HG02938 (cell line): ENCODE measurements around the gene CTAGE9.
"Not testable (repeated sequence)": the region's sequence is repeated elsewhere in the genome, so short reads cannot be mapped to it uniquely, and the experiment has no call there.

Source experiments
- ATAC-seq: cut with Tn5 transposase; IDR thresholded peaks from one replicate; pipeline ENCODE4 v1.9.1; 2021; ENCODE audit warnings: mild to moderate bottlenecking, moderate library complexity; ENCODE audit not compliant: unreplicated experiment

The CTAGE9 gene, protein sequence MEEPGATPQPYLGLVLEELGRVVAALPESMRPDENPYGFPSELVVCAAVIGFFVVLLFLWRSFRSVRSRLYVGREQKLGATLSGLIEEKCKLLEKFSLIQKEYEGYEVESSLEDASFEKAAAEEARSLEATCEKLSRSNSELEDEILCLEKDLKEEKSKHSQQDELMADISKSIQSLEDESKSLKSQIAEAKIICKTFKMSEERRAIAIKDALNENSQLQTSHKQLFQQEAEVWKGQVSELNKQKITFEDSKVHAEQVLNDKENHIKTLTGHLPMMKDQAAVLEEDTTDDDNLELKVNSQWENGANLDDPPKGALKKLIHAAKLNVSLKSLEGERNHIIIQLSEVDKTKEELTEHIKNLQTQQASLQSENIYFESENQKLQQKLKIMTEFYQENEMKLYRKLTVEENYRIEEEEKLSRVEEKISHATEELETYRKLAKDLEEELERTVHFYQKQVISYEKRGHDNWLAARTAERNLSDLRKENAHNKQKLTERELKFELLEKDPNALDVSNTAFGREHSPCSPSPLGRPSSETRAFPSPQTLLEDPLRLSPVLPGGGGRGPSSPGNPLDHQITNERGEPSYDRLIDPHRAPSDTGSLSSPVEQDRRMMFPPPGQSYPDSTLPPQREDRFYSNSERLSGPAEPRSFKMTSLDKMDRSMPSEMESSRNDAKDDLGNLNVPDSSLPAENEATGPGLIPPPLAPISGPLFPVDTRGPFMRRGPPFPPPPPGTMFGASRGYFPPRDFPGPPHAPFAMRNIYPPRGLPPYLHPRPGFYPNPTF

DNA sequence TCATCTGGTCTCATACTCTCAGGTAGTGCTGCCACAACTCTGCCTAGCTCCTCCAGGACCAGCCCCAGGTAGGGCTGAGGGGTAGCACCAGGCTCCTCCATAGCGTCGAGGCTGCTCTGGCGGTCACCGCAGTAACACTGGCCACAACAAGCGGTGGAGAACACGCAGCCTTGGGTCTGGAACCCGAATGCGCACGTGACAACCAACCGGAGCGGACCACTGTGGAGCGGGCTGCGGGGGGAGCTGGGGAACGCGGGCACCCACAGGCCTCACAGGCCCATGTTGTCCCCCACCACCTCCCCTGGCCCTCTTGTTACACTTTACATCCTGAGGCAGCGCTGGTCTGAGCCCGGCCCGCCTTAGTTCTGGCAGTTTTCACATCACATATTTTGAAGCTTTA, at the start of gene CTAGE9:
Gene CTAGE9 (minus strand): TSS at position 101 of the 400 bp plus-strand sequence. CDS start 0 bp downstream, at position 101.
- ATAC-seq, result not testable (repeated sequence)

DNA sequence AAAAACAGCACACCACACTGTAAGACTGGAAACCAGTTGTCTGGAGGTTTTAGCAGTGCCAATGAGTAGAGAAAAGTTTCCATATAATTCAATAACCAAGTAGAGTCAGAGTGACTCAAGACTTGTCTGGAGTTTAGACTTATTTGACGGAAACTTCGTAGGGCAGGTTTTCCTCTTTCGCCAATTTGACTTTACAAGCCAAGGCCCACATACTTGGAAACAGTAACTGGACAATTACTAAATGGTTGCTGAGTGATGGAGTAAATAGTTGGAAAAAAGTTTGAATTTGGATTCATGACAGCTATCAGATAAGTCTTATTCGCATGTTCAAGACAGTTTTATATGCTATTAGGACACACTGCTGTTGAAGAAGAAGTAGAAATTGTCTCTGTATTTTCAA, 48.1 kb upstream of the CTAGE9 start:
- no peak for ATAC-seq

DNA sequence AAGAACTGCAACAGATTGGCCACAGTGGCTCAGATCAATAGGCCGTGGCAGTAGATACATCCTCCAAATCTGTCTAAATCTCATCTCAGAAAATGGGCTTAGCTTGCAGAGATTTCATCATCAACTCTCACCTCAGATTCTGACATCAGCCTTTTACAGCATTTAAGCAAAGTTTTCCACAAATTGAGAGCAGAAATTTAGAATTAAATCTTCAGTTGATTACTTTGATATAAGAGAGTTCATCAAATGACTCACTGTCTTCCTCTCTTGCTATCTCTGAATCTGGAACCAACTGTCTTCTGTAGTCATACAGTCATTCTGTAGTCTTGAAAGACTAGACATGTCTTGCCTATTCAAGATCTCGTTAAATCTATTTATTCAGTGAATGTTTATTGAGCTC, 45.2 kb upstream of the CTAGE9 start:
- no peak for ATAC-seq

DNA sequence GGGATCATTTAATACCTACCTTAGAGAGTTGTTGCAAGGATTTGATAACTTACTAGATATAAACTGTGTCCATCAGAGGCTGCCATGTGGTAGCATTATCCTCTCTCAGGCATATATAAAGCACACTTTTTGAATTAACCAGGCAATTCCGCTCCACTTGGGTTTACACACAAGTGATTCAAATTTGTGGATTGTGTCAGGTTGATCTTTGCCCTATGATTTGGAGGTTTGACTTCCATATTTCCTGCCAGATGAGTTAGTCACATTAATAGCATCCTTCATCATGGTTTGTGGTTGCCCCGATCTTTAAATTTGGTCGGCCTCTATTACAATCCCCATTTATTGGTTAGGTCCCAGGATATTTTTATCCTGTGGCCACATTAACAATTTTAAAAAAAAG, 44.8 kb upstream of the CTAGE9 start:
- ATAC-seq, result no peak

DNA sequence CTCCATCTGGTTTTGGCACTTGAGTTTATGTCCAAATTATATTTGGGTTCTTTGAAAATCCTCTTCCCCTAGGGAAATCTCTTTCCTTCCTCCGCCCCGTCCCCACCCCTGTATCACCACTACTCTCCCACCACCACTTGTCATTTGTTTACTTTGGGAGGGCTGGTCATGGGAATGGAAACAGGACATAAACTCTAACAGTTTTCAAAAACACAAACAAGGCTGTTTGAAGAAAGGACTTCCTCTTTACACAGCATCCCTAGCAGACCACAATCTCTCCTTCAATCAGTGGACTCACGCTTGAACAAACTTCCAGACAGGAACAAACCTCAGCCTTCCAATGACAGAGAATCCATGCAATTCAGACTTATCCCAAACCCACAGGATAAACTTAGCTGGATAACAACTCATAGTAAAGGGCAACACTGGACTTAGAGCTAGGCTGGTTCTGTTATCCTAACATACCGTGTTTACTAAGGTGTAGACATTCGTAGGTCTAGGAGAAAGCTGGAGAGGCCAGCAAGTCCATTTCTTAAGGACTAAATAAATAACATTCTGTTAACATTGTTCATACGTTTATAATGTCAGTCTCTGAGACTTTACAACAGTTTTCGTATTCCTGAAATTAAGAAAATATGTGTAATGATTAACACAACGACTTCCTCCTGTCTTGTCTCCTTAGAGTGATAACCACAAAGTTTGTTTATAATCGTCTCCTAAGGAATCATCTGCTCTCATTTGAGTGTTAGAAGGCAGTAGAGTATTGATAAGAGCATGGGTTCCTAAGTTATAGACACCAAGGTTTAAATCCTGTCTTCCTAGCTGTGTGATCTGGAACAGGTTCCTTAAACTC, 44.1 kb upstream of the CTAGE9 start:
- ATAC-seq, result no peak

DNA sequence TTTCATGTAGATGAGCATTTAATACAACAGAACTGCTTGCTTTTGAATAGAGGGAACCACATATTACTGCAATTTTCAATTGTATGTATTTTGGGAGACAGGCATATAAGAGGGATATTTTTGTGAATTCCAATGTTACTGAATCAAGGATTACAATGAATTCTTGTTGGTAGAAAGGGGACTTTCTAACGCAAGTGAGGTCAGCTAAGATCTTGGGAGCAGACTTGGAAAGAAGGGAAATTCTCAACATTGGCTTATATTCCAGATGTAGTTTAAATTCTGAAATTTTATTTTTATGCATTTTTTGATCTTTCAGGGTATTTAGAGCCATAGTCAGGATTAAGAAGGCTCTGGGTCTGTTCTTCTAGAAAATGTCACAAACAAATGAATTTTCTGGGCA, 43.3 kb upstream of the CTAGE9 start:
- ATAC-seq, result no peak

DNA sequence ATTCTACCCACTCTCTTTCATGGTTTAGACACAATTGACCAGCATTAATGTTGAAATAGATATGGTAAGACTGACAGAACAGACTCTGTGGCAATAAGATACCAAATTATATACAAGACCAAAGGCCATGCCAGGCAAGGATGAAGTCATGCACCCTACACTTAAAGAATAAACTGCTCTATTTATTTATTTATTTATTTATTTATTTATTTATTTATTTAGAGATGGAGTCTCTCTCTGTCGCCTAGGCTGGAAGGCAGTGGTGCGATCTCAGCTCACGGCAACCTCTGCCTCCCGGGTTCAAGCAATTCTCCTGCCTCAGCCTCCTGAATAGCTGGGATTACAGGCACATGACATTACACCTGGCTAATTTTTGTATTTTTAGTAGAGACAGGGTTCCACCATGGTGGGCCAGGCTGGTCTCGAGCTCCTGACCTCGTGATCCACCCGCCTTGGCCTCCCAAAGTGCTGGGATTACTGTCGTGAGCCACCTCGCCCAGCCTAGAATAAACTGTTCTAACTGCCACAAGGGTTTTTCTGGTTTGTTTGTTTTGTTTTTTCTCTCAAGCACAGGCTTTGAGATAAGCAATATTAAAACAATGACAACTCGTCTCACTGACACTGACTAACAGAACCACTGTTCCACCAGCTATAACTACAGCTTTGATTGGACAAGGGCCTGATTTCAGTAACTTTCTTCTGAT, 40.3 kb upstream of the CTAGE9 start:
- not testable (repeated sequence) for ATAC-seq

DNA sequence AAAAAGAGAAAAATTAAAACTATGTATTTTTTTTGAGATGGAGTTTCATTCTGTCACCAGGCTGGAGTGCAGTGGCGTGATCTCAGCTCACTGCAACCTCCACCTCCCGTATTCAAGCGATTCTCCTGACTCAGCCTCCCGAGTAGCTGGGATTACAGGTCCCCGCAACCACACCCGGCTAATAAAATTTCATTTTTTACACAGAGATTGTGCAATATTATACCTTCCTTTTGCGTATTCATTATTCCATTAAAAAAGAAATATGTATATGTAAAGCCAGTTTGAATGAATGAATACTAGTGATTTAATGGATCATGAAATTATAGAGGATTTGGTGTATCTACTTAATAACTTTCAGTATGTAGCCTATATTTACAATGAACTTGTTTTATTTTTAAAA, 38.2 kb upstream of the CTAGE9 start:
- no peak for ATAC-seq

DNA sequence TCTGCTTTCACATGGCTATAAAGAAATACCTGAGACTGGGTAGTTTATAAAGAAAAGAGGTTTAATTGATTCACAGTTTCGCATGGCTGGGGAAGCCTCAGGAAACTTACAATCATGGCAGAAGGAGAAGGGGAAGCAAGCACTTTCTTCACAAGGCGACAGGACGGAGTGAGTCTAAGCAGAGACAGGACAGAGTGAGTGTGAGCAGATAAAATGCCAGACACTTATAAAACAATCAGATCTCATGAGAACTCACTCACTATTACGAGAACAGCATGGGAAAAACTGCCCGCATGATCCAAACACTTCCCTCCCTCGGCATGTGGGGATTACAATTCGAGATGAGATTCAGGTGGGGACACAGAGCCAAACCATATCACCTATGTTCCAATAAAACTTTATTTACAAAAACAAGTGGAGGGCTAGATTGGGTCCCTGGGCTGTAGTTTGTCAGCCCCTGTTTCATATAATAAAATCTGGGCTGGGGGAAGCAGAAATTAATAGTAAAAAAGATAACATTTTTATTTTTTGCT, 37.1 kb upstream of the CTAGE9 start:
- ATAC-seq, result no peak

DNA sequence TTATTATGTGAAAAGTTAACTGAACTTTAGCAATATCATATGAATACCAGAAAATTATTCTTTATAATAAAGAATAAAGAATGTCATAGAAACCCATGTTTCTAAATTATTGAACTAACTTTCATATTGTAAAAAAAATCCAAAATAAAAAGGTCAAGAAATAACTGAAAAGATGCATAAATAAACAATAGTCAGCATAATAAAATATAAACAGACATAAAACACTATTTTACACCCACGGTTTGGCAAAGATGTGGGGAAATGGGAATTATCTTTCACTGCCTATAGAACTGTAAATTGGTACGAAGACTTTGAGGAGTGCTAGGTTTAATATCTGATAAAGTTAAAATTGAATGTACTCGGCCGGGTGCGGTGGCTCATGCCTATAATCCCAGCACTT, 34.7 kb upstream of the CTAGE9 start:
- no peak for ATAC-seq

DNA sequence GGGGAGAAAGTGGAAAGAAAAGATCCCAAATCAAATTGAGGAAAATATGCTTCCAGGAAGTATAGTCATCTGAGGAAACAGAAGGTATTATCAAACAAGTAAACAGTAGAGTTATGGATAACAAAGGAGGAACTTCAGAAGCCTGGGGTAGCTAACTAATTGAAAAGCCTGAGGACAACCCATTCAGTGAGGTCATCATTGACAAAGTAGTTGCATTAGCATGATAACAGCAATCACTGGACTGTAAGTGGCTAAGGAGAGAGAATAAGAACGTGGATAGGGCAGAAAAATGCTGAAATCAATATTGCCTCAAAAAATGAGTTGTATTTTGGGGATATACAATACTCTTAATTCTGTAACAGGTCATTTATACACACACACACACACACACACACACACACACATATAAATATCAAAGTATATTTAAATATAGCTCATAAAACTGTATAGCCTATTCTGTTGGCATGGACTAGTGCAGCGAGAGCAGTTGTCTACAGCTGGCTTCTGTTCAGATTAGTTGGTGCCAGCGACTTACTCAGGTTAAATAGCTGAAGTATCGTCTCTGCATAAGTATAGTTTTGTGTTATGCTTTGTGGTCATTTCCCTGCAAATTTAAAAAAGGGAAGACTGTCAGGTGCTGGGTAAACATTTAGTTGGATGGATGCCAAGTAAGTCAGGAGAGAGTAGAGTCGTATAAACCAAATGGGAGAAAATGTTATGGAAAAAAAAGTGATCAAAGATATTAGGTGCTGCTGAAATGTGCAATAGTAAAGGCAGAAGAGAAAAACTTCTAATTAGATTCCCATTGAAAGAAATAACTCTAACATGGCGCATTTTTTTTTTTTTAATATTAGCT, 33.8 kb upstream of the CTAGE9 start:
- ATAC-seq, result no peak

DNA sequence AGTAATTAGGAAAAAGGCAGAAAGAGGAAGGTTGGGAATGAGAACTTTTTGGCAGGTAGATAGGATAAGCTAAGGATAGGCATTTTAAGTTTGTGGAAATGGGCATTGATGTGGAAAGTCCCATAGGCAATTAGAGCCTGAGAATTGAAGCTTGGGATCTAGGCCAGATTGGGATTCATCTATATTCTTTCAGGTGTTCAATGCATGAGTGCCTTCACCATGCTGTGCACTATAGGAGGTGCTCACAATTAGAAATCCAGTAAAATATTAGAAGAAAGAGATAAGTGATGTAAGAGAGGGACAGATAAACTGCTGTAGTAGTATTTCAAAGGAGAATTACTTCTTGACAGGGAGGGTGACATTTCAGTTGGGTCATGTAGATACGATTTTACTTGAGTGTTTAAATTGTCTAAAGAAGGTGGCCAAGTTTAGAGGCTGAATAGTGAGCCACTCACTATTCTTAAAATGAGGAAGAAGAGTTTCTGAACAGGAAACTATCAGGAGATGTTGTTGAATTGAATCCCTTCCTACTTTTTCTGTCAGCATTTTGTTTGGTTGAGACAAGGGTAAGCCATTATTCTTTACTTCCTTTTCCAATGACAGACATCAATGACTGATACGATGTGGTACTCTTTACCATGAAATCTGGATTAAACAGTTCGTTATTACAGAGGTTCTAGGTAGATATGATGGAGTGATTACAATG, 31.0 kb upstream of the CTAGE9 start:
- ATAC-seq, result no peak

DNA sequence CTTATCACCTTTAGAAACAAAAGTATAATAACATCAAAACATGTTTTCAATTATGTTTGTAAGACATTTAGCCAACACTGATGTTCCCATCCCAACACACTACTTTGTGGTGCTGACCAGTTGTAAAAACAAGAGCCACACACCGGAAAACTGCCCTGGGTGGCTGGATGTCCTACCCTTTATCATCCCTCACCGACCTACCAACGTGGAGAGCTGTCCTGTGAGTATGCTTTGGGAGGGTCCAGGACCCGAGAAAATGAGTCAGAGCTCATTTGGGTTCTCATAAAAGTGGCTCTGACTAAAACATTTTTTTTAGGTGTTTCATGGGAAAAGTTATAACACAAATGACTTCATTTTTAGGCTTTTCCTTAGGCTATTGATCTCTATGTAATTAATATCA, 29.3 kb upstream of the CTAGE9 start:
- no peak for ATAC-seq

DNA sequence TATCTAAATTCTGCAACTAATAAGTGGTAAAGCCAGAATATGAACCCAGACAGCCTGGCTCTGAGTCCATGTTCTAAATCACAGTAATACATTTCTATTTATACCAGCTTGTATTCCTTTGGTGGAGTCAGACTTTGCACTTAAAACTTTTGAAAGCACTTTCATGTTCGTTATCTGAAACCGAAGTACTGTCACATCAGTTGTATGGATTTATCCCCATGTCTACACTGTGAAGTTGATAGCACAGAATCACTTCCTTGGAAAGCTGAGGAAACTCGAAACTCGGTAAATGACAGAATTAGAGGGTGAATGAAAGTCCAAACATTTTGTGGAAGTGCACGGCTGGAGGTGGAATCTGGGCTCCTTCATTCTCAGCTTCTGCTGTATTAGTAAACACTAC, 28.3 kb upstream of the CTAGE9 start:
- ATAC-seq, result no peak

DNA sequence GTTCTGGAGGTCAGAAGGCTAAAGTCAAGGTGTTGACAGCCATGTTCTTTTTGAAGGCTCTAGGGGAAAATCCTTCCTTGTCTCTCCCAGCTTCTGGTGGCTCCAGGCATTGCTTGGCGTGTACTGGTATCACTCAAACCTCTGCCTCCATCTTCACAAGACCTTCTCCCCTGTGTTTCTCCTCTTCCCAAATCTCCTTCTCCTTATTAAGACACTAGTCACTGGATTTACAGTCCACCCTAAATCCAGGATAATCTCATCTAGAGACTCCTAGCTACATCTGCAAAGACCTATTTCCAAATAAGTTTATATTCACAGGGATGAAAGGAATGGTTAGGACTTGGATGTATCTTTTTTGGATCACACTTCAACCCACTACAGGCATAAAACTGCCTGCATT, 26.0 kb upstream of the CTAGE9 start:
- no peak for ATAC-seq

DNA sequence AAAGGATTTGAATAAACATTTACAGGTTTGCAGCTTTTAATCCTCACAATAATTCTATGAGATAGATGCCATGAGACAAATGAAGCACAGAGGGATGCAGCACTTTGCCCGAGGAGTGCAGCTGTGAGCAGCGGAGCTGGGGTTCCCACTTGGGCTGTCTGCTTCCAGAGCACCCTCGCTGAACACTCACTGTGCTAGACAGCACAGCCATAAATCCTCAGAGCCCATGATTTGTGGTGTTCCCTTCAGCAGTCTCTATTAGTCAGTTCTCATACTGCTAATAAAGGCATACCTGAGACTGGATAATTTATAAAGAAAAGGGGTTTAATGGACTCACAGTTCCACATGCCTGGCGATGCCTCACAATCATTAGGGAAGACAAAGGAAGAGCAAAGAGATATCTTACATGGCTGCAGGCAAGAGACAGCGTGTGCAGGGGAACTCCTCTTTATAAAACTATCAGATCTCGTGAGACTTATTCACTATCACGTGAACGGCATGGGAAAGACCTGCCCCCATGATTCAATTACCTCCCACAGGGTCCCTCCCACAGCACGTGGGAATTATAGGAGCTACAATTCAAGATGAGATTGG, 25.3 kb upstream of the CTAGE9 start:
- no peak for ATAC-seq

DNA sequence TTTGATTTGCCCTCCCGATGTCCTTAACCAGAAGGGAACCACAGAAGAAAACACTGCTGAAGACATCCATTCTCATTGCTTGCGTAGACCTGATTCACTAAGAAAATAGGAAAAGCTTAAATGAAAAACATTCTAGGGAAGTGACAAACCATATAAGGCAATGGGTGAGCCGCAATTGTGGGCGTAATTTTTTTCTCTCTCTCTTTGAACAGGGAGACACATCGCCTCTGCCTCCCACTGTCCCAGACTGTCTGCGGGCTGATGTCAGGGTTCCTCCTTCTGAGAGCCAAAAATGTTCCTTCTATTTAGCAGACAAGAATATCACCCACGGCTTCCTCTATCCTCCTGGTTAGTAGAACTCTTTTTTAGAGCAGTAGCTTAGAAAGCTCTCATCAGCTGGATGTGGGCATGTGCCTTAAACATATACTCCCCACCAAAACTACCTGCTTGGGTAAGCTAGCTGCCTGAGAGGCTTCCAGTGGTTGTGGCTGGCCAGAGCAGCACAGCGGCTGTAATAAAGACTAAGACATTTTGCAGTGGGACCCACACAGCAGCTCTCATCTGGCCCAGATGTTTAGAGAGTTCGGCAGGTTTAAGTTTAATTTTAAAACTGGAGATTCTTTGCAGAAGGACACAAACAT, 22.7 kb upstream of the CTAGE9 start:
- ATAC-seq, result no peak

DNA sequence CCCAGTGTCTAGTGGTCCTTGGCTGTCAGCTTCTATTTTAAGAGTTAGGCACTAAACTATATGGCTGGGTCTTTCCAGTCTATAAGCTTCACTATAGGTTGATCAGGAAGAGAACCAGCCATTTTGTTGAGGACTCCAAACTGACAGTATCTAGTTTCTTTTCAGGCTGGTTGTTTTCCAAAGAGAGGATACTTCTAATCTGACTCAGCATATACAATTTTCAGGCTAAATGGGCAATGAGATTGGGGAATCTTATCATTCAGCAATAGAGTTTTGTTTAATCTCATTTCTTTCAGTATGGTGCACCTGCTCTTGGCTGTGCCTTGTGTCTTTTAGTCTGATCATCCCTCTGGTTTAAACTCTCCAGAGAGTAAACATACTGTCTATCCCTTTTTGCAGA, 20.4 kb upstream of the CTAGE9 start:
- ATAC-seq, result no peak
